Mesendoderm (in vitro differentiated cells): Measurements from ENCODE around the gene PSMF1.

Experiments
- DNase-seq: peaks from one replicate; pipeline ENCODE4 v3.0.0; 2013
- H2AK5ac ChIP-seq: 2 replicates; pipeline ENCODE4 v1.6.1; 2013; ENCODE audit warnings: low read length, inconsistent platforms
- H2BK120ac ChIP-seq: 2 replicates; pipeline ENCODE4 v1.6.1; 2013; ENCODE audit warnings: low read depth, mild to moderate bottlenecking, low read length, moderate library complexity, mixed read lengths
- H2BK15ac ChIP-seq: replicated peaks from 2 replicates; pipeline ENCODE4 v1.6.1; 2013; ENCODE audit warnings: low read depth, mild to moderate bottlenecking, moderate library complexity
- H2BK5ac ChIP-seq: 2 replicates; pipeline ENCODE4 v1.6.1; 2013; ENCODE audit warnings: low read length, inconsistent platforms
- H3K18ac ChIP-seq: 2 replicates; pipeline ENCODE4 v1.6.1; 2013; ENCODE audit warnings: mild to moderate bottlenecking, low read length, mixed read lengths
- H3K23ac ChIP-seq: one replicate; pipeline ENCODE4 v1.6.1; 2013; ENCODE audit warnings: low read length
- H3K27ac ChIP-seq: 2 replicates; pipeline ENCODE4 v1.5.1; 2013; ENCODE audit warnings: low read depth, mild to moderate bottlenecking, inconsistent platforms, low read length, moderate library complexity
- H3K27me3 ChIP-seq: 2 replicates; pipeline ENCODE4 v1.6.1; 2013; ENCODE audit warnings: low read length, control low read depth, mild to moderate bottlenecking, inconsistent platforms; ENCODE audit not compliant: insufficient read depth, poor library complexity
- H3K36me3 ChIP-seq: 2 replicates; pipeline ENCODE4 v1.6.1; 2013; ENCODE audit warnings: low read length, inconsistent platforms; ENCODE audit not compliant: control insufficient read depth, insufficient read depth
- H3K4ac ChIP-seq: one replicate; pipeline ENCODE4 v1.6.1; 2013; ENCODE audit warnings: low read depth, mild to moderate bottlenecking, low read length, moderate library complexity
- H3K4me1 ChIP-seq: 2 replicates; pipeline ENCODE4 v1.6.1; 2013; ENCODE audit warnings: low read depth, low read length, inconsistent platforms; ENCODE audit not compliant: control insufficient read depth
- H3K4me2 ChIP-seq: 2 replicates; pipeline ENCODE4 v1.6.1; 2013; ENCODE audit warnings: low read length
- H3K4me3 ChIP-seq: 2 replicates; pipeline ENCODE4 v1.5.1; 2013; ENCODE audit warnings: mild to moderate bottlenecking, low read length
- H3K56ac ChIP-seq: one replicate; pipeline ENCODE4 v1.6.1; 2013; ENCODE audit warnings: low read length
- H3K79me1 ChIP-seq: 2 replicates; pipeline ENCODE4 v1.6.1; 2013; ENCODE audit warnings: low read length, inconsistent platforms
- H3K79me2 ChIP-seq: 2 replicates; pipeline ENCODE4 v1.6.1; 2013; ENCODE audit warnings: mild to moderate bottlenecking, low read length; ENCODE audit not compliant: control insufficient read depth, insufficient read depth
- H3K9ac ChIP-seq: 2 replicates; pipeline ENCODE4 v1.6.1; 2013; ENCODE audit warnings: low read length, inconsistent platforms
- H4K5ac ChIP-seq: one replicate; pipeline ENCODE4 v1.6.1; 2013; ENCODE audit warnings: low read length
- H4K8ac ChIP-seq: one replicate; pipeline ENCODE4 v1.6.1; 2013; ENCODE audit warnings: low read depth, mild to moderate bottlenecking, control low read depth, low read length, moderate library complexity
- WGBS: extraction: QIAGEN DNeasy Blood & Tissue Kit; methylation state at CpG from one replicate; pipeline ENCODE4 v1.1.7; 2013; ENCODE audit warnings: low lambda C conversion rate, missing lambda C conversion rate; ENCODE audit not compliant: insufficient coverage; ENCODE audit errors: extremely low coverage; 5-methylcytosine and 5-hydroxymethylcytosine counted together

PSMF1 gene

DNA sequence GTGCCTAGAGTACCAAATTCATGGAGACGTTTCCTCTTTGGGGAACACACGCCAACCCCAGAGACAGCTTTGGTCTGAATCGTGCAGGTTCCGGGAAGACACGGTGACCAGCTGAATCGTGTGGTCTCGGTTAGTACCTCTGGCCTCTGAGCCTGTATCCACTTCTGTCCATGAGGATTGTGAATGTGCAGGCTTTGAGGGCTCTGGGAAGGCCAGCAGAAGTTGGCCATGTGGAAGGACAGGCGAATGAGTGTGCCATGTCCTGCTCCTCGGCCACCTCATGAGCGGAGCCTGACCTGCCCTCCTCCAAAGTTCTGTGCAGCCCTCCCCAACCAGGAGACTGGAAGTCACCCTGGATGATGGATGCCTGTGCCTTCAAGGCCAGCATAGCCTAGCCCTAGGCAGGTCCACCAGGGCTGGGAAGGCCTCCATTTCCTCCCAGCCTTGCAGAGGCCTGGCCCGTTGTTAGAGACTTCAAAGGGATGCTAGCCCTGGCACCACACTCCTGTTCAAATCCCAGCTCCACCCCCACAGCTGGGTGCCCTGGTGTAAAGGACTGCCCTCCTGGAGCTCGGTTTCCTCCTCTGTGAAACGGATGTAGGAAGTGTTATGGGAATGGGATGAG is 68.1 kb downstream of the PSMF1 start:
- WGBS = no CpG with 5 or more reads among the region's 13 CpGs
- H3K23ac ChIP-seq = no peak overlapping the region
- H4K8ac ChIP-seq = no peak overlapping the region
- DNase-seq = peak; percentile 87
- H3K4ac ChIP-seq = no peak overlapping the region
- peak overlapping the region; percentile 34 for H2AK5ac ChIP-seq
- H4K5ac ChIP-seq = peak overlapping the region; percentile 37
- no peaks in the 10 kb centered on the region for H3K79me1 ChIP-seq
- no peak overlapping the region for H2BK120ac ChIP-seq
- H3K36me3 ChIP-seq = no peaks in the 10 kb centered on the region
- H3K56ac ChIP-seq = peak overlapping the region; percentile 74
- H3K18ac ChIP-seq = no peak overlapping the region
- peaks cover 11% of the 10 kb centered on the region for H3K4me1 ChIP-seq
- no peak overlapping the region for H3K4me3 ChIP-seq
- H3K4me2 ChIP-seq = no peak overlapping the region
- peak overlapping the region; percentile 27 for H3K9ac ChIP-seq
- no peak overlapping the region for H3K27ac ChIP-seq
- no peaks in the 10 kb centered on the region for H3K79me2 ChIP-seq
- H2BK5ac ChIP-seq = peak overlapping the region; percentile 52
- H3K27me3 ChIP-seq = peaks cover 10% of the 10 kb centered on the region
- no peak overlapping the region for H2BK15ac ChIP-seq

- no peaks in the 10 kb centered on the region for H3K79me1 ChIP-seq
- no peak overlapping the region for H2BK120ac ChIP-seq
- H2BK15ac ChIP-seq = no peak overlapping the region
- no peaks in the 10 kb centered on the region for H3K79me2 ChIP-seq
- H3K27ac ChIP-seq = peak overlapping the region; percentile 1
- H2AK5ac ChIP-seq = no peak overlapping the region
- no peak overlapping the region for H3K9ac ChIP-seq
- peaks cover 10% of the 10 kb centered on the region for H3K27me3 ChIP-seq
- no peak overlapping the region for H3K23ac ChIP-seq
- peak overlapping the region; percentile 43 for H3K56ac ChIP-seq
- H3K4me2 ChIP-seq = no peak overlapping the region
- no peak overlapping the region for H3K18ac ChIP-seq
- no CpG with 5 or more reads among the region's 4 CpGs for WGBS
- DNase-seq = peak; percentile 92
- no peaks in the 10 kb centered on the region for H3K36me3 ChIP-seq
- no peak overlapping the region for H3K4ac ChIP-seq
- H3K4me1 ChIP-seq = peaks cover 11% of the 10 kb centered on the region
- H2BK5ac ChIP-seq = no peak overlapping the region
- no peak overlapping the region for H4K5ac ChIP-seq
- H4K8ac ChIP-seq = no peak overlapping the region
- no peak overlapping the region for H3K4me3 ChIP-seq
These were observed 69.3 kb downstream of the PSMF1 start for GRCh38 chr20:1187605-1188171.

DNA sequence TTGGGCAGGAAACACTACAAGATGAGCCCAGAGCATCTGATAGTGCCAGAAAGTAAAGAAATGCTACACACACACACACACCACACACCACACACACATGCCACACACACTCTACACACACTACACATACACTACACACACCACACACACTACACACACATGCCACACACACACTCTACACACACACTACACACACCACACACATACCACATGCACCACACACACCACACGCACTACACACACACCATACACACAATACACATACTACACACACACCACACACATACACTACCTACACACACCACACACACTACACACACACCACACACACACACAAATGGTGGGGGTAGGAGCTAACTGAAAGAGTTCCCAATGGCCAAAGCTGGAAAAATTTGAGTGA is 69.9 kb downstream of the PSMF1 start:
- Histone ChIP-seq H3K4me2 (no peak overlapping the region), H3K36me3 (no peaks in the 10 kb centered on the region), H4K5ac (no peak overlapping the region), H3K18ac (no peak overlapping the region), H3K79me1 (no peaks in the 10 kb centered on the region), H3K27me3 (peaks cover 10% of the 10 kb centered on the region), H3K27ac (no peak overlapping the region), H2BK5ac (no peak overlapping the region), H2BK120ac (no peak overlapping the region), H2BK15ac (no peak overlapping the region), H3K4ac (no peak overlapping the region), H3K79me2 (no peaks in the 10 kb centered on the region), H3K56ac (peak overlapping the region; percentile 11), H3K9ac (no peak overlapping the region), H3K23ac (no peak overlapping the region), H2AK5ac (no peak overlapping the region), H3K4me3 (no peak overlapping the region), H3K4me1 (peaks cover 11% of the 10 kb centered on the region), H4K8ac (no peak overlapping the region)
- WGBS = 100% methylated on average over 1 of the region's 1 CpG
- DNase-seq = no peak

GRCh38 chr20:1189827-1190226 is 71.4 kb downstream of the PSMF1 start:
- H2BK15ac ChIP-seq = no peak overlapping the region
- H3K4me3 ChIP-seq = no peak overlapping the region
- no peak overlapping the region for H4K5ac ChIP-seq
- H3K9ac ChIP-seq = no peak overlapping the region
- no peak overlapping the region for H2AK5ac ChIP-seq
- no peak overlapping the region for H3K4ac ChIP-seq
- no peak overlapping the region for H3K23ac ChIP-seq
- 100% methylated on average over 1 of the region's 1 CpG for WGBS
- DNase-seq = no peak
- H4K8ac ChIP-seq = no peak overlapping the region
- no peak overlapping the region for H3K27ac ChIP-seq
- H2BK5ac ChIP-seq = no peak overlapping the region
- peaks cover 11% of the 10 kb centered on the region for H3K4me1 ChIP-seq
- H3K4me2 ChIP-seq = no peak overlapping the region
- H3K27me3 ChIP-seq = no peaks in the 10 kb centered on the region
- no peak overlapping the region for H3K56ac ChIP-seq
- no peaks in the 10 kb centered on the region for H3K79me1 ChIP-seq
- H3K36me3 ChIP-seq = no peaks in the 10 kb centered on the region
- H3K18ac ChIP-seq = no peak overlapping the region
- H3K79me2 ChIP-seq = no peaks in the 10 kb centered on the region
- H2BK120ac ChIP-seq = no peak overlapping the region

DNA sequence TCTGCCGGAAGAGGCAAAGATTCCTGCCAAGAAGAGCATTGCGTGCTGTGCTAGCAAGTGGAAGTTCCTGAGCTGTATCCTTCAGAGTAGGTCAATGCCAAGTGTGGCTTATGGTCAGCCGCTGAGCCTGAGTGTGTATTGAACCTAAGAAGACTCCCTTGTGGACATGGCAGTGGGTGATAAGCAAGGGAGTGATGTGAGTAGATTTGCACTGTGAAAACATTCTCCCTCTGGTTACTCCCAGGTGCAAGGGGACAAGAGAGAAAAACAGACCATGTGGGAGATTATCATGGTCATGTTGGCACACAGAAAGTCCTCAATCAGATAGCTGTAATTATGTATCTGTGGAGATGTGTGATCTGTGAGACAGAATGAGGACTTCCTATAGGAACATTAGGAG is 72.4 kb downstream of the PSMF1 start:
- Histone ChIP-seq H3K79me2 (no peaks in the 10 kb centered on the region), H3K79me1 (no peaks in the 10 kb centered on the region), H4K8ac (no peak overlapping the region), H3K4me3 (no peak overlapping the region), H3K4ac (no peak overlapping the region), H3K4me2 (no peak overlapping the region), H4K5ac (no peak overlapping the region), H3K18ac (no peak overlapping the region), H3K23ac (no peak overlapping the region), H2AK5ac (no peak overlapping the region), H2BK15ac (no peak overlapping the region), H3K36me3 (no peaks in the 10 kb centered on the region), H3K27me3 (no peaks in the 10 kb centered on the region), H3K56ac (no peak overlapping the region), H3K27ac (no peak overlapping the region), H3K4me1 (peaks cover 11% of the 10 kb centered on the region), H2BK120ac (no peak overlapping the region), H2BK5ac (no peak overlapping the region), H3K9ac (no peak overlapping the region)
- no CpG with 5 or more reads among the region's 3 CpGs for WGBS
- DNase-seq = no peak

DNA sequence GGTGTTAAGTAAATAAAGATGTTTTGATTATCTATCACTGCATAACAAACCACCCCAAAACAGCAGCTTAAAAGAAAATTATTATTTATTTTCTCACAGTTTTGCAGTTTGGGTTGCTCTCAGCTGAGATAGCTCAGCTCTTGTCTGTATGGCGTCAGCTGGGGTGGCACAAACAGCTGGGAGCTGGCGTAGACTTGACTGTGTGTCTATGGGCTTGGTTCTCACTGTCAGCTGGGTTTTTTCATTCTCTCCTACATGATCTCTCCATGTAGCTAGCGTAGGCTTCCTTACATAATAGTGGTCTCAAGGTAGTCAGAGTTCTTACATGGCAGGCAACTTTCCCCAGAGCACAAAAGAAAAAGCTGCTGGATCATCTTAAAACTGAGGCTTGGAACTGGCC is 72.9 kb downstream of the PSMF1 start:
- Histone ChIP-seq H3K4me1 (peaks cover 8% of the 10 kb centered on the region), H4K8ac (no peak overlapping the region), H3K27me3 (no peaks in the 10 kb centered on the region), H3K4me2 (no peak overlapping the region), H3K56ac (no peak overlapping the region), H3K9ac (no peak overlapping the region), H2BK5ac (no peak overlapping the region), H3K79me1 (no peaks in the 10 kb centered on the region), H3K4ac (no peak overlapping the region), H2BK120ac (no peak overlapping the region), H3K18ac (no peak overlapping the region), H3K4me3 (no peak overlapping the region), H3K23ac (no peak overlapping the region), H3K79me2 (no peaks in the 10 kb centered on the region), H3K36me3 (no peaks in the 10 kb centered on the region), H4K5ac (no peak overlapping the region), H2BK15ac (no peak overlapping the region), H3K27ac (no peak overlapping the region), H2AK5ac (no peak overlapping the region)
- no CpG with 5 or more reads among the region's 3 CpGs for WGBS
- no peak for DNase-seq
